Neutrophil (primary cell): ENCODE results near the gene ANKMY1.

Source experiments
- H3K27ac ChIP-seq: fragments of 200-600 bp; sonication (generic); 2 replicates; pipeline ENCODE4 v1.5.1; 2016; ENCODE audit warnings: mild to moderate bottlenecking, moderate library complexity
- H3K27me3 ChIP-seq: fragments of 200-600 bp; sonication (generic); 2 replicates; pipeline ENCODE4 v1.6.0; 2016; ENCODE audit warnings: mild to moderate bottlenecking
- H3K36me3 ChIP-seq: fragments of 200-600 bp; sonication (generic); 2 replicates; pipeline ENCODE4 v1.5.1; 2017
- H3K4me1 ChIP-seq, 2 experiments: fragments of 200-600 bp in 1 of 2; sonication (generic) in 1 of 2; 1 replicate in 1 of 2; 2 replicates in 1 of 2; pipeline versions ENCODE4 v1.5.1 to v1.6.1; 2013 to 2016; ENCODE audit warnings: low read depth in 1 of 2, low read length in 1 of 2, mild to moderate bottlenecking in 1 of 2, moderate library complexity in 1 of 2; ENCODE audit not compliant: control insufficient read depth in 1 of 2, insufficient read depth in 1 of 2
- H3K4me3 ChIP-seq, 2 experiments: fragments of 200-600 bp in 1 of 2; sonication (generic) in 1 of 2; 1 replicate in 1 of 2; 2 replicates in 1 of 2; pipeline ENCODE4 v1.5.1; 2013 to 2016; ENCODE audit warnings: low read depth in 1 of 2, low read length in 1 of 2, mild to moderate bottlenecking in 1 of 2, moderate library complexity in 1 of 2
- H3K9me3 ChIP-seq: fragments of 200-600 bp; sonication (generic); 2 replicates; pipeline ENCODE4 v1.5.1; 2016
- CTCF ChIP-seq: fragments of 200-600 bp; sonication (generic); IDR thresholded peaks from 2 replicates; pipeline ENCODE4 v1.5.1; 2016; ENCODE audit warnings: antibody characterized with exemption

The ANKMY1 gene

GRCh38 chr2:240467659-240468302 lies 90.0 kb downstream of the ANKMY1 start:
- Histone ChIP-seq H3K36me3 (no peaks in the 10 kb centered on the region), H3K27me3 (no peaks in the 10 kb centered on the region), H3K9me3 (no peaks in the 10 kb centered on the region), H3K4me3 (no peak overlapping the region), H3K27ac (no peak overlapping the region), H3K4me1 (no peaks in the 10 kb centered on the region)
- no peak for TF ChIP-seq CTCF

- Histone ChIP-seq H3K4me3 (no peak overlapping the region), H3K9me3 (no peaks in the 10 kb centered on the region), H3K4me1 (no peaks in the 10 kb centered on the region), H3K27me3 (no peaks in the 10 kb centered on the region), H3K27ac (no peak overlapping the region), H3K36me3 (no peaks in the 10 kb centered on the region)
- TF ChIP-seq CTCF, result no peak
Measured at GRCh38 chr2:240467149-240467642, 90.6 kb downstream of the ANKMY1 start.

- Histone ChIP-seq H3K4me3 (no peak overlapping the region), H3K4me1 (no peaks in the 10 kb centered on the region), H3K9me3 (no peaks in the 10 kb centered on the region), H3K27me3 (no peaks in the 10 kb centered on the region), H3K27ac (no peak overlapping the region), H3K36me3 (no peaks in the 10 kb centered on the region)
- no peak for TF ChIP-seq CTCF
Measured at GRCh38 chr2:240466579-240467148, 91.1 kb downstream of the ANKMY1 start.

GRCh38 chr2:240465765-240466578 lies 91.8 kb downstream of the ANKMY1 start:
- no peak for TF ChIP-seq CTCF
- Histone ChIP-seq H3K27ac (no peak overlapping the region), H3K27me3 (no peaks in the 10 kb centered on the region), H3K36me3 (no peaks in the 10 kb centered on the region), H3K9me3 (no peaks in the 10 kb centered on the region), H3K4me1 (no peaks in the 10 kb centered on the region), H3K4me3 (no peak overlapping the region)

GRCh38 chr2:240465268-240465764 lies 92.5 kb downstream of the ANKMY1 start:
- no peaks in the 10 kb centered on the region for H3K4me1 ChIP-seq
- TF ChIP-seq CTCF, result no peak
- H3K4me3 ChIP-seq, result no peak overlapping the region
- H3K36me3 ChIP-seq, result no peaks in the 10 kb centered on the region
- no peaks in the 10 kb centered on the region for H3K9me3 ChIP-seq
- H3K27ac ChIP-seq, result no peak overlapping the region
- H3K27me3 ChIP-seq, result no peaks in the 10 kb centered on the region
